Astrocyte (in vitro differentiated cells and primary cell): Measurements from ENCODE around the gene FGF19.

Experiments used
- EZH2 ChIP-seq: IDR thresholded peaks from 2 replicates; pipeline ENCODE4 v1.6.1; 2012; ENCODE audit warnings: mild to moderate bottlenecking, low read length, inconsistent platforms; ENCODE audit not compliant: insufficient read depth
- TF ChIP-seq, protein P1 (sequence below): IDR thresholded peaks from 2 replicates; pipeline ENCODE4 v1.5.1; 2011; ENCODE audit warnings: low read depth, mild to moderate bottlenecking, inconsistent platforms, low read length, moderate library complexity; ENCODE audit not compliant: insufficient read depth

DNA sequence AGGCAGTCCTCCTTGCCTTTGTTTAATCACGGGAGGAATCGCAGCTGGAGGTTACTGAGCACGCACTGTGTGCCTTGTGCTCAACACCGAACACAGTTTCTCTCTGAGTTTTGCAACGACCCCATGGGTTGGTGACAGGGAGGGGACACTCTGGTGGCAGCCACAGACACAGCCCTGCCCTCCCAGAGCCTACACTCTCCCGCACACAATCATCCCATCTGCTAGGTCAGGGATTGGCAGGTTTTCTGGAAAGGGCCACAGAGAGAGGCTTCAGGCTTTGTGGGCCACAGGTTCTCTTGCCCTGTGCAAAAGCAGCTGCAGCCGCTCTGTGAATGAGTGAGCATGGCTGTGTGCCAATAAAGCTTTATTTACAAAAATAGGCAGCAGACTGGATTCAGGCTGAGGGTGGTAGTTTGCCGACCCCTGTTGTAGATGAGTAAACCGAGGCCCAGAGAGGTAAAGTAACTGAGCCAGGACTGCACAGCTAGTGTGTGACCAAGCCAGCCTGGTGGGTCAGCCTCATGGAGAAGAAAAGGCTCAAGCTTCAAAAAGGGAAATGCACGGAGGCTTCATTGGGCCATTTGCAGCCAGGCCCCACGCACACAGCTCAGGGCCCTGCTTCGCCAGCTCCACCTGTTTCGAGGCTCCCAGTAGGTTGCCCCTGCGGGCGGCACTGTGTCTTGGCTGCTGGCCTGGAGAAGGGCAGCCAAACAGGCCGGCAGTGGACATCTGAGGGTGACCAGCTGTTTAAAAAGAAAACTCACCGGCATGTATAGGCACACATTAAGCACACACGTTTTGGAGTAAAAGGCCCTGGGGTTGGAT is 45.0 kb downstream of the FGF19 start:
- TF ChIP-seq, protein P1, sequence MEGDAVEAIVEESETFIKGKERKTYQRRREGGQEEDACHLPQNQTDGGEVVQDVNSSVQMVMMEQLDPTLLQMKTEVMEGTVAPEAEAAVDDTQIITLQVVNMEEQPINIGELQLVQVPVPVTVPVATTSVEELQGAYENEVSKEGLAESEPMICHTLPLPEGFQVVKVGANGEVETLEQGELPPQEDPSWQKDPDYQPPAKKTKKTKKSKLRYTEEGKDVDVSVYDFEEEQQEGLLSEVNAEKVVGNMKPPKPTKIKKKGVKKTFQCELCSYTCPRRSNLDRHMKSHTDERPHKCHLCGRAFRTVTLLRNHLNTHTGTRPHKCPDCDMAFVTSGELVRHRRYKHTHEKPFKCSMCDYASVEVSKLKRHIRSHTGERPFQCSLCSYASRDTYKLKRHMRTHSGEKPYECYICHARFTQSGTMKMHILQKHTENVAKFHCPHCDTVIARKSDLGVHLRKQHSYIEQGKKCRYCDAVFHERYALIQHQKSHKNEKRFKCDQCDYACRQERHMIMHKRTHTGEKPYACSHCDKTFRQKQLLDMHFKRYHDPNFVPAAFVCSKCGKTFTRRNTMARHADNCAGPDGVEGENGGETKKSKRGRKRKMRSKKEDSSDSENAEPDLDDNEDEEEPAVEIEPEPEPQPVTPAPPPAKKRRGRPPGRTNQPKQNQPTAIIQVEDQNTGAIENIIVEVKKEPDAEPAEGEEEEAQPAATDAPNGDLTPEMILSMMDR: no peak
- no peak for TF ChIP-seq EZH2
